DOHH2 (cell line): ENCODE data around the gene MRPL54.

ENCODE experiments used
- H3F3A ChIP-seq: fragments of 200-600 bp; sonication (generic), shearing (Covaris generic); 2 replicates; pipeline ENCODE4 v1.6.0; 2016; ENCODE audit warnings: antibody characterized with exemption, mild to moderate bottlenecking; ENCODE audit not compliant: control insufficient read depth, insufficient read depth
- H3K27ac ChIP-seq: fragments of 200-600 bp; sonication (generic); 2 replicates; pipeline ENCODE4 v1.5.1; 2014; ENCODE audit warnings: low read depth, mild to moderate bottlenecking, low read length, moderate library complexity
- H3K27me3 ChIP-seq: fragments of 200-600 bp; sonication (generic); 2 replicates; pipeline ENCODE4 v1.6.1; 2014; ENCODE audit warnings: mild to moderate bottlenecking, low read length, mixed read lengths; ENCODE audit not compliant: control insufficient read depth
- H3K36me3 ChIP-seq: fragments of 200-600 bp; sonication (generic); 2 replicates; pipeline ENCODE4 v1.6.1; 2014; ENCODE audit warnings: mild to moderate bottlenecking, low read length, moderate library complexity, mixed read lengths; ENCODE audit not compliant: control insufficient read depth
- H3K4me1 ChIP-seq: fragments of 200-600 bp; sonication (generic); 2 replicates; pipeline ENCODE4 v1.6.1; 2014; ENCODE audit warnings: mild to moderate bottlenecking, low read length, mixed read lengths; ENCODE audit not compliant: control insufficient read depth
- H3K4me2 ChIP-seq: fragments of 200-600 bp; sonication (generic); 2 replicates; pipeline ENCODE4 v1.6.0; 2014; ENCODE audit warnings: mild to moderate bottlenecking, low read length, moderate library complexity
- H3K4me3 ChIP-seq: fragments of 200-600 bp; sonication (generic); 2 replicates; pipeline ENCODE4 v1.5.1; 2014; ENCODE audit warnings: mild to moderate bottlenecking, low read length, mixed read lengths
- H3K79me2 ChIP-seq: fragments of 200-600 bp; sonication (generic); 2 replicates; pipeline ENCODE4 v1.6.1; 2014; ENCODE audit warnings: mild to moderate bottlenecking, low read length, mixed read lengths; ENCODE audit not compliant: control insufficient read depth
- H3K9me2 ChIP-seq: fragments of 200-600 bp; sonication (generic); replicated peaks from 2 replicates; pipeline ENCODE4 v1.6.1; 2014; ENCODE audit warnings: mild to moderate bottlenecking, low read length, mixed read lengths; ENCODE audit not compliant: control insufficient read depth
- H3K9me3 ChIP-seq: fragments of 200-600 bp; sonication (generic); 2 replicates; pipeline ENCODE4 v1.6.1; 2014; ENCODE audit warnings: antibody characterized with exemption, low read length, mixed read lengths; ENCODE audit not compliant: control insufficient read depth, insufficient read depth
- H4K20me1 ChIP-seq: fragments of 200-600 bp; sonication (generic); 2 replicates; pipeline ENCODE4 v1.6.0; 2014; ENCODE audit warnings: low read depth, mild to moderate bottlenecking, antibody characterized with exemption, low read length, moderate library complexity; ENCODE audit not compliant: control insufficient read depth, insufficient read depth
- EZH2phosphoT487 ChIP-seq: fragments of 200-600 bp; sonication (generic); IDR thresholded peaks from 2 replicates; pipeline ENCODE4 v1.6.1; 2017; ENCODE audit warnings: borderline replicate concordance, mild to moderate bottlenecking, antibody characterized with exemption, low read length, moderate library complexity, mixed read lengths
- TF ChIP-seq, protein P1 (sequence below): fragments of 200-600 bp; sonication (generic); IDR thresholded peaks from one replicate; pipeline ENCODE4 v1.5.1; 2014; ENCODE audit warnings: antibody characterized with exemption, mild to moderate bottlenecking, low read depth, low read length; ENCODE audit not compliant: poor library complexity, severe bottlenecking

MRPL54 gene

DNA sequence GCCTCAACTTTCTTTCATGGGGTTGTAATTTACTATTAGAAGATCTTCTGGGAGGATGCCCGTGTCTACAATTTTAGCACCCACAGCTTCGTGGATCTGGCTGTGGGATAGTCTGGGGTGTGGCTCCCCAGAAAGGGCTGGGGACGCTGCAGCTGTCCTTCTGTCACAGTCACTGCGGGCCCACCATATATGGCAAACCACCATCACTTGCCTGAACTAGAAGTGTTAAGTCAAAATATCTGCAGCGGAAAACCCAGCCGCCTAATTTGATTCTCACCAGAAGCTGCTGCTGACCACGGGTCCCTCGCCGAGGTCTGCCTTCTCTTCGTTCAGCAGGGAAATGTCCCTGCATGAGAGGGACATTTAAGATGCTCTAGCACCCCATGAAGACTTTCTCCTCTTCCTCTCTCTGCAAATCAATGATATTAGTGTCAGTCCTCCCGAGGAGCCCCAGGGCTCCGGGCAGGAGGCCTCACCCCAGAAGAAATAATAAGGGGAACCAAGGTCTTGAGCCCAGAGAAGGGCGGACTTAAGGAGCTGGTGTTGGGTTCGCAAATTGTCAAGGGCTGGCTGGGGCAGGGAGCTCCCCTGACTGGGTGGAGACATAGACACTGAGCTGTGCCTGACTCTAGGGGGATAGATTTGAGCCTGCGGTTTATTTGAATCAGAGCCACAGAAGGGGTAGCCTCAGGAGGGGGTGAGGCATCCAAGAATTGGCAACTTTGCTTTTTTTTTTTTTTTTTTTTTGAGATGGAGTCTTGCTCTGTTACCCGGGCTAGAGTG, 26.7 kb downstream of the MRPL54 start:
- no peaks in the 10 kb centered on the region for H3K36me3 ChIP-seq
- H3K27me3 ChIP-seq: peaks cover 10% of the 10 kb centered on the region; the same call in 1 of the 2 replicates
- no peaks in the 10 kb centered on the region for H3F3A ChIP-seq
- TF ChIP-seq, protein P1, sequence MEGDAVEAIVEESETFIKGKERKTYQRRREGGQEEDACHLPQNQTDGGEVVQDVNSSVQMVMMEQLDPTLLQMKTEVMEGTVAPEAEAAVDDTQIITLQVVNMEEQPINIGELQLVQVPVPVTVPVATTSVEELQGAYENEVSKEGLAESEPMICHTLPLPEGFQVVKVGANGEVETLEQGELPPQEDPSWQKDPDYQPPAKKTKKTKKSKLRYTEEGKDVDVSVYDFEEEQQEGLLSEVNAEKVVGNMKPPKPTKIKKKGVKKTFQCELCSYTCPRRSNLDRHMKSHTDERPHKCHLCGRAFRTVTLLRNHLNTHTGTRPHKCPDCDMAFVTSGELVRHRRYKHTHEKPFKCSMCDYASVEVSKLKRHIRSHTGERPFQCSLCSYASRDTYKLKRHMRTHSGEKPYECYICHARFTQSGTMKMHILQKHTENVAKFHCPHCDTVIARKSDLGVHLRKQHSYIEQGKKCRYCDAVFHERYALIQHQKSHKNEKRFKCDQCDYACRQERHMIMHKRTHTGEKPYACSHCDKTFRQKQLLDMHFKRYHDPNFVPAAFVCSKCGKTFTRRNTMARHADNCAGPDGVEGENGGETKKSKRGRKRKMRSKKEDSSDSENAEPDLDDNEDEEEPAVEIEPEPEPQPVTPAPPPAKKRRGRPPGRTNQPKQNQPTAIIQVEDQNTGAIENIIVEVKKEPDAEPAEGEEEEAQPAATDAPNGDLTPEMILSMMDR: no peak
- no peak for TF ChIP-seq EZH2phosphoT487
- H3K79me2 ChIP-seq: no peaks in the 10 kb centered on the region
- H4K20me1 ChIP-seq: no peaks in the 10 kb centered on the region
- no peak overlapping the region for H3K4me2 ChIP-seq
- no peak overlapping the region for H3K4me3 ChIP-seq
- no peak overlapping the region for H3K27ac ChIP-seq
- H3K9me2 ChIP-seq: no peaks in the 10 kb centered on the region
- no peaks in the 10 kb centered on the region for H3K9me3 ChIP-seq
- no peaks in the 10 kb centered on the region for H3K4me1 ChIP-seq

DNA sequence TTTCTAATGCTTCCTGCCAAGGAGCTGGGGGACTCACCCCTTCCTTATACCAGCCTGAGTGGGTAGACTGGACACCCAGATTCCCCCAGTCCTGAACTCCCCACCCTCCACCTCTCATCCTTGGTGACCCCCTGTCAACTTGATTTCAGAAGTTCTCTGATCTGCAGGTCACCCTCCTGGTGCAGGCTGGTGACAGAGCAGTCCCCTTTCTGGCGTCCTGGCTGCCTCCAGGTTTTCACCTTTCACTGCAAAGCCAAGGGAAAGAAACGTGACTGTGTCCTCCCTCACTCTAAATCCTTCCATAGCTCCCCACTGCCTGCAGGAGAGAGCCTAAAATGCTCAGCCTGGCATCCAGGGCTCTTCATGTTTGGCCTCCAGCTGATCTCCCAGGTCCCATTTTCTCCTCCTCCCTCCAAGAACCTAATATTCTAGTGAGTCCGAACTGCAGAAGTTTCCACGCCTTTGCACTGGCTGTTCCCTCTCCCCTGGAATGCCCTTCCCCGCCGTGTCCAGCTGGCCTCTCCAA, 27.8 kb downstream of the MRPL54 start:
- Histone ChIP-seq H4K20me1 (no peaks in the 10 kb centered on the region), H3K4me1 (no peaks in the 10 kb centered on the region), H3K4me2 (no peak overlapping the region), H3F3A (no peaks in the 10 kb centered on the region), H3K27ac (no peak overlapping the region), H3K9me2 (no peaks in the 10 kb centered on the region), H3K27me3 (peaks cover 4% of the 10 kb centered on the region; the same call in 1 of the 2 replicates), H3K4me3 (no peak overlapping the region), H3K9me3 (no peaks in the 10 kb centered on the region), H3K79me2 (no peaks in the 10 kb centered on the region), H3K36me3 (no peaks in the 10 kb centered on the region)
- no peak for TF ChIP-seq EZH2phosphoT487
- TF ChIP-seq, protein P1: no peak

DNA sequence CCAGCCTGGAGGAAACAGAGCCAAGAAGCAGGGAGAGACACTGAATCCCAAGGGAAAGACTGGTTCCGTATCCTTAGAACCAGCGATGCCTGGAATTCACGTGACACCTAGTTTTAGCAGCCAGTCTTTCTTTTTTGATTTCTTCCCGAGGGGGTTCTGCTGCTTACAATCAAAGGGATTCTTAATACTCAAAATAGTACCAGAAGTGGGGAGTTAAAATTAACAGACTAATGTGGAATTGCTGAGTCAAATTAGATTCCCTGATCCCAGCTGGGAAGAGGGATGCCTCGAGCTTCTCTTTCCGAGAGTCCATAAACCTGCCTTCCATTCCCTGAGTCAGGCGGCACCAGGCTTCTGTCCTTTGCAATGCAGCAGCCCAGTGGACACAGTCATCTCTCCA, 28.5 kb downstream of the MRPL54 start:
- no peak overlapping the region for H3K4me3 ChIP-seq
- H3F3A ChIP-seq: no peaks in the 10 kb centered on the region
- no peaks in the 10 kb centered on the region for H3K36me3 ChIP-seq
- H4K20me1 ChIP-seq: no peaks in the 10 kb centered on the region
- H3K4me1 ChIP-seq: no peaks in the 10 kb centered on the region
- H3K9me3 ChIP-seq: no peaks in the 10 kb centered on the region
- no peak overlapping the region for H3K27ac ChIP-seq
- TF ChIP-seq, protein P1: no peak
- TF ChIP-seq EZH2phosphoT487: no peak
- H3K79me2 ChIP-seq: no peaks in the 10 kb centered on the region
- no peaks in the 10 kb centered on the region for H3K27me3 ChIP-seq
- no peaks in the 10 kb centered on the region for H3K9me2 ChIP-seq
- H3K4me2 ChIP-seq: no peak overlapping the region
